HEK293T (cell line): ENCODE results near the gene SVOP.
"Not testable (repeated sequence)": the region's sequence is repeated elsewhere in the genome, so short reads cannot be mapped to it uniquely, and the experiment has no call there.

ENCODE experiments used
- CTCF ChIA-PET: fragments of 350-600 bp; formaldehyde crosslinking; extraction: SDS; loops from one replicate; lab custom pipeline; 2021; ENCODE audit warnings: antibody characterized with exemption, inconsistent platforms; lab: Yijun Ruan, JAX
- POLR2A ChIA-PET: fragments of 350-600 bp; formaldehyde crosslinking; extraction: SDS; loops from one replicate; lab custom pipeline; 2020; ENCODE audit warnings: antibody characterized with exemption, inconsistent platforms; lab: Yijun Ruan, JAX
- DNase-seq: peaks from one replicate; pipeline ENCODE4 v3.0.0; 2012; ENCODE audit warnings: mixed read lengths; ENCODE audit errors: extremely low spot score
- ARNT ChIP-seq: fragments of 450-650 bp; IDR thresholded peaks from 2 replicates; pipeline ENCODE4 v1.6.1; 2017; ENCODE audit warnings: mild to moderate bottlenecking
- BHLHE40 ChIP-seq: fragments of 450-650 bp; IDR thresholded peaks from 2 replicates; pipeline ENCODE4 v1.6.1; 2016; ENCODE audit warnings: mild to moderate bottlenecking, moderate library complexity, borderline replicate concordance
- CTBP1 ChIP-seq: fragments of 450-650 bp; IDR thresholded peaks from 2 replicates; pipeline ENCODE4 v1.6.1; 2016; ENCODE audit warnings: borderline replicate concordance
- ELF4 ChIP-seq: fragments of 450-650 bp; IDR thresholded peaks from 2 replicates; pipeline ENCODE4 v1.6.1; 2017; ENCODE audit warnings: antibody characterized with exemption
- FOXA1 ChIP-seq: fragments of 450-650 bp; IDR thresholded peaks from 2 replicates; pipeline ENCODE4 v1.6.1; 2016; ENCODE audit warnings: mild to moderate bottlenecking
- FOXK2 ChIP-seq: fragments of 450-650 bp; IDR thresholded peaks from 2 replicates; pipeline ENCODE4 v1.6.1; 2016; ENCODE audit warnings: mild to moderate bottlenecking
- FOXM1 ChIP-seq: fragments of 450-650 bp; IDR thresholded peaks from 2 replicates; pipeline ENCODE4 v1.6.1; 2017; ENCODE audit warnings: mild to moderate bottlenecking, borderline replicate concordance
- HDGF ChIP-seq: fragments of 450-650 bp; IDR thresholded peaks from 2 replicates; pipeline ENCODE4 v1.6.1; 2017; ENCODE audit warnings: antibody characterized with exemption, borderline replicate concordance
- L3MBTL2 ChIP-seq: fragments of 450-650 bp; conservative IDR thresholded peaks from 2 replicates; pipeline ENCODE4 v1.6.1; 2016; ENCODE audit warnings: mild to moderate bottlenecking
- LEF1 ChIP-seq: fragments of 450-650 bp; IDR thresholded peaks from 2 replicates; pipeline ENCODE4 v1.6.1; 2017; ENCODE audit warnings: mild to moderate bottlenecking, borderline replicate concordance
- NFRKB ChIP-seq: fragments of 450-650 bp; IDR thresholded peaks from 2 replicates; pipeline ENCODE4 v1.6.1; 2016; ENCODE audit warnings: mild to moderate bottlenecking, moderate library complexity
- SP1 ChIP-seq: fragments of 450-650 bp; IDR thresholded peaks from 2 replicates; pipeline ENCODE4 v1.6.1; 2017
- SUZ12 ChIP-seq: fragments of 450-650 bp; IDR thresholded peaks from 2 replicates; pipeline ENCODE4 v1.6.1; 2016; ENCODE audit warnings: mild to moderate bottlenecking
- TARDBP ChIP-seq: fragments of 450-650 bp; IDR thresholded peaks from 2 replicates; pipeline ENCODE4 v1.6.1; 2016
- ZNF384 ChIP-seq: fragments of 450-650 bp; IDR thresholded peaks from 2 replicates; pipeline ENCODE4 v1.6.1; 2016
- TF ChIP-seq, protein P1 (sequence below): fragments of 450-650 bp; IDR thresholded peaks from 2 replicates; pipeline ENCODE4 v1.6.1; 2016

Gene SVOP

DNA sequence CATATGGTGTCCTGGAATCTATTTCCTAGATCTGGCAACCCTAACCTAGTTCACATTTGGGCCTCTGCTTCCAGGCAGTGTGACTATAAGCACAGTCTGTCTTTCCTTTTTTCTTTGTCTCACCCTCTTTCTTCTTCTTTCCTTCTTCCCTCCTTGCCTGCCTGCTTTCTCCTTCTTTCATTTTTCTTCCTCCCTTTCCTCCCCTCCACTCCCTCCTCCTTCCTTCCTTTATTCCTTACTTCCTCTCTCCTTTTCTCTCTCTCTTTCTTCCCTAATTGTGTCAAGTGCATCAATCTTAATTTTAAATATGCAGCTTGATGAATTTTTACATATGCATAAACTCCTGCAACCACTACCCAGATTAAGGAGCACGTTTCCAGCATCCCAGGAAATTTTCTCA, 145.6 kb downstream of the SVOP start:
- TF ChIP-seq TARDBP (no peak), NFRKB (no peak), CTBP1 (no peak), ARNT (no peak), FOXA1 (no peak), HDGF (no peak), SP1 (no peak), FOXM1 (no peak), ZNF384 (no peak), FOXK2 (no peak), LEF1 (no peak), ELF4 (no peak), BHLHE40 (no peak), SUZ12 (no peak), L3MBTL2 (no peak)
- TF ChIP-seq, protein P1, sequence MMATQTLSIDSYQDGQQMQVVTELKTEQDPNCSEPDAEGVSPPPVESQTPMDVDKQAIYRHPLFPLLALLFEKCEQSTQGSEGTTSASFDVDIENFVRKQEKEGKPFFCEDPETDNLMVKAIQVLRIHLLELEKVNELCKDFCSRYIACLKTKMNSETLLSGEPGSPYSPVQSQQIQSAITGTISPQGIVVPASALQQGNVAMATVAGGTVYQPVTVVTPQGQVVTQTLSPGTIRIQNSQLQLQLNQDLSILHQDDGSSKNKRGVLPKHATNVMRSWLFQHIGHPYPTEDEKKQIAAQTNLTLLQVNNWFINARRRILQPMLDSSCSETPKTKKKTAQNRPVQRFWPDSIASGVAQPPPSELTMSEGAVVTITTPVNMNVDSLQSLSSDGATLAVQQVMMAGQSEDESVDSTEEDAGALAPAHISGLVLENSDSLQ = no peak
- ChIA-PET POLR2A (no interaction called here), CTCF (interaction anchor here (0.8 kb wide), 1 partner anchor 9 kb away, joined by 4 read pairs; no protein-coding TSS in a partner anchor)
- DNase-seq = no peak

GRCh38 chr12:108868781-108869180, 152.1 kb downstream of the SVOP start:
- TF ChIP-seq ZNF384 (no peak), CTBP1 (no peak), TARDBP (no peak), ELF4 (no peak), HDGF (no peak)
- ChIA-PET POLR2A (interaction anchor here (1.7 kb wide), 1 partner anchor 12 kb away, joined by 4 read pairs; the partner anchor contains the start of gene SSH1), CTCF (no interaction called here)
- DNase-seq = no peak

DNA sequence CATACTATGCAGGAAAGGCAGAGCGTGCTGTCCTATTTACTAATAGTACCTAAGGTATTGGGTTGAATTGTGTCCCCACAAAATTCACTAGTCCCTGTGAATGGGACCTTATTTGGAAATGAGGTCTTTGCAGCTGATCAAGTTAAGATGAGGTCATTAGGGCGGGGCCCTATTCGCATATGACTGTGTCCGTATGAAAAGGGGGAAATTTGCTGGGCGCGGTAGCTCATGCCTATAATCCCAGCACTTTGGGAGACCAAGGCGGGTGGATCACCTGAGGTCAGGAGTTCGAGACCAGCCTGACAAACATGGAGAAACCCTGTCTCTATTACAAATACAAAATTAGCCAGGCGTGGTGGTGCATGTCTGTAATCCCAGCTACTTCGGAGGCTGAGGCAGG, 154.8 kb downstream of the SVOP start:
- POLR2A ChIA-PET = interaction anchor here (1.0 kb wide), 1 partner anchor 9 kb away, joined by 3 read pairs; the partner anchor contains the start of gene SSH1
- not testable (repeated sequence) for DNase-seq

GRCh38 chr12:108865169-108865568, 155.7 kb downstream of the SVOP start:
- TF ChIP-seq SUZ12 = no peak
- no peak for TF ChIP-seq FOXA1
- no peak for TF ChIP-seq LEF1
- no peak for TF ChIP-seq HDGF
- no peak for TF ChIP-seq ZNF384
- TF ChIP-seq ELF4 = no peak
- no peak for TF ChIP-seq BHLHE40
- TF ChIP-seq TARDBP = no peak
- no peak for TF ChIP-seq FOXM1
- TF ChIP-seq L3MBTL2 = no peak
- no peak for TF ChIP-seq FOXK2
- no peak for TF ChIP-seq NFRKB
- no peak for TF ChIP-seq SP1
- no peak for TF ChIP-seq CTBP1
- TF ChIP-seq, protein P1 = no peak
- no peak for TF ChIP-seq ARNT
- ChIA-PET CTCF (no interaction called here), POLR2A (interaction anchor here (1.0 kb wide), 1 partner anchor 8 kb away, joined by 3 read pairs; the partner anchor contains the start of gene SSH1)
- no peak for DNase-seq

More for the DNA sequence above, 154.8 kb downstream of the SVOP start:
- CTCF ChIA-PET = not testable (repeated sequence)

- DNase-seq = no peak
- POLR2A ChIA-PET = no interaction called here
- CTCF ChIA-PET = no interaction called here
- TF ChIP-seq ARNT = no peak
- peak; percentile 75 for TF ChIP-seq ELF4
- TF ChIP-seq SUZ12 = no peak
- no peak for TF ChIP-seq HDGF
Observed at GRCh38 chr12:108862588-108862959, 158.3 kb downstream of the SVOP start.

DNA sequence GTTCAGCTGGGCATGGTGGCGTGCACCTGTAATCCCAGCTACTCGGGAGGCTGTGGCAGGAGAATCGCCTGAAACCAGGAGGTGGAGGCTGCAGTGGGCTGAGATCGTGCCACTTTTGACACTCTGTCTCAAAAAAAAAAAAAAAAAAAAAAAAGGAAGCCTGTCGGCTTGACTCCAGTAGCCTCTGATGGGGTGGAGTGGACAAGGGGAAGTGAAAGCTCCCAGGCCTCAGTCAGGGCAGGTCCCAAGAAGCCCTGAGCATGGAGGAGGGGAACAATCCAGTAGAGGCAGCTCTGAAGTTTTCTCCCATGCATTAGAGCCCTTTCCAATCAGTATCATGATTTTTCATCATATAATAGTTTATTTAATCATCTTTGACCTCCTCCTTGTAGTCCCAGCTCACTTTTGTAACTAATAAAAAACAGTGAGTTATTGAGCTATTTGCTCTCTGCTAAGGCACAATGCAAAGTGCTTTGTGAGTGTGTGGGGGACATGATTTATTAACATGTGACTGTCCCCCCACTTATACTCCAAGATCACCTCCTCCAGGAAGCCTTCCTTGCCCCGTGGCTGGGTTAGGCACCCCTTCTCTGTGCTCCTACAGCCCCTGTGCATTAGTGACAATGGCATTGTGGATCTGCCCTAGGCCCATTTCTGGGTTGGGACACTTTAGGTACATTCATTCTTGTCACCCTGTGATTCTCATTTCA, 158.8 kb downstream of the SVOP start:
- DNase-seq = no peak
- ChIA-PET CTCF (interaction anchor here (0.5 kb wide), 1 partner anchor 22 kb away, joined by 3 read pairs; no protein-coding TSS in a partner anchor), POLR2A (no interaction called here)
- TF ChIP-seq TARDBP = no peak
- no peak for TF ChIP-seq SP1
- no peak for TF ChIP-seq L3MBTL2
- TF ChIP-seq LEF1 = no peak
- TF ChIP-seq FOXK2 = no peak
- no peak for TF ChIP-seq HDGF
- TF ChIP-seq, protein P1 = no peak
